Liver (tissue), 9 donors: ENCODE results near the gene STK17B. TPM values are rescaled to one million over a fixed set of nuclear protein-coding genes. Genes with fewer than 3 reads are reported as not detected.
"Not testable (repeated sequence)": the region's sequence is repeated elsewhere in the genome, so short reads cannot be mapped to it uniquely, and the experiment has no call there.

ENCODE experiments used
- DNase-seq: peaks from one replicate; pipeline ENCODE4 v3.0.0-alpha.2; 2017; ENCODE audit warnings: low spot score
- H3K27ac ChIP-seq, 2 donors: one replicate each; pipeline ENCODE4 v1.7.0; 2013; ENCODE audit warnings: inconsistent platforms in 2 of 2, low read length in 2 of 2, control low read depth in 1 of 2, low read depth in 1 of 2, mild to moderate bottlenecking in 1 of 2
- H3K27me3 ChIP-seq, 4 donors: one replicate each; pipeline versions ENCODE4 v1.6.1 to v1.7.0; 2013; ENCODE audit warnings: low read length in 3 of 4, inconsistent platforms in 1 of 4, mild to moderate bottlenecking in 1 of 4, moderate library complexity in 1 of 4; ENCODE audit not compliant: control insufficient read depth in 4 of 4, insufficient read depth in 4 of 4
- H3K36me3 ChIP-seq, 4 donors: one replicate each; pipeline versions ENCODE4 v1.6.1 to v1.7.0; 2013; ENCODE audit warnings: low read length in 3 of 4, mild to moderate bottlenecking in 3 of 4, low read depth in 1 of 4, moderate library complexity in 1 of 4; ENCODE audit not compliant: control insufficient read depth in 4 of 4, insufficient read depth in 3 of 4
- H3K4me1 ChIP-seq, 4 donors: one replicate each; pipeline versions ENCODE4 v1.6.1 to v1.7.0; 2013; ENCODE audit warnings: low read length in 3 of 4, mild to moderate bottlenecking in 3 of 4, moderate library complexity in 1 of 4; ENCODE audit not compliant: control insufficient read depth in 4 of 4, insufficient read depth in 4 of 4
- H3K4me3 ChIP-seq, 3 donors: one replicate each; pipeline versions ENCODE4 v1.6.1 to v1.7.0; 2013; ENCODE audit warnings: low read length in 3 of 3, control low read depth in 1 of 3, low read depth in 1 of 3, mild to moderate bottlenecking in 1 of 3
- H3K9ac ChIP-seq, 2 donors: one replicate each; pipeline ENCODE4 v1.7.0; 2013; ENCODE audit warnings: low read length in 2 of 2, mild to moderate bottlenecking in 2 of 2, moderate library complexity in 2 of 2, control low read depth in 1 of 2, low read depth in 1 of 2
- H3K9me3 ChIP-seq, 4 donors: one replicate each; pipeline versions ENCODE4 v1.6.1 to v1.7.0; 2013; ENCODE audit warnings: low read length in 3 of 4; ENCODE audit not compliant: control insufficient read depth in 4 of 4
- ATF3 ChIP-seq: IDR thresholded peaks from 2 replicates; pipeline ENCODE4 v1.6.1; 2016; ENCODE audit warnings: antibody characterized with exemption
- CTCF ChIP-seq: fragments of 150-350 bp; IDR thresholded peaks from 2 replicates; pipeline ENCODE4 v1.5.1; 2017; ENCODE audit warnings: improper control_type of control experiment, low read depth, low read length; ENCODE audit not compliant: missing input control
- FOXA1 ChIP-seq: IDR thresholded peaks from 2 replicates; pipeline ENCODE4 v1.6.1; 2016; ENCODE audit warnings: antibody characterized with exemption
- FOXA2 ChIP-seq: IDR thresholded peaks from 2 replicates; pipeline ENCODE4 v1.6.1; 2016; ENCODE audit warnings: antibody characterized with exemption
- GABPA ChIP-seq, 2 donors: IDR thresholded peaks in 1 of 2; conservative IDR thresholded peaks in 1 of 2; 2 replicates each; pipeline ENCODE4 v1.6.1; 2016; ENCODE audit warnings: antibody characterized with exemption in 2 of 2, mild to moderate bottlenecking in 1 of 2, moderate library complexity in 1 of 2
- HNF4A ChIP-seq, 2 donors: conservative IDR thresholded peaks; 2 replicates each; pipeline ENCODE4 v1.6.1; 2016; ENCODE audit warnings: antibody characterized with exemption in 2 of 2, mild to moderate bottlenecking in 2 of 2
- HNF4G ChIP-seq: IDR thresholded peaks from 2 replicates; pipeline ENCODE4 v1.6.1; 2016; ENCODE audit warnings: antibody characterized with exemption
- JUND ChIP-seq, 2 donors: IDR thresholded peaks; 2 replicates each; pipeline ENCODE4 v1.6.1; 2016; ENCODE audit warnings: antibody characterized with exemption in 2 of 2
- MAX ChIP-seq: IDR thresholded peaks from 2 replicates; pipeline ENCODE4 v1.6.1; 2016; ENCODE audit warnings: antibody characterized with exemption
- NR2F2 ChIP-seq: IDR thresholded peaks from 2 replicates; pipeline ENCODE4 v1.6.1; 2016; ENCODE audit warnings: antibody characterized with exemption
- RAD21 ChIP-seq, 2 donors: IDR thresholded peaks; 2 replicates each; pipeline ENCODE4 v1.6.1; 2016; ENCODE audit warnings: antibody characterized with exemption in 2 of 2, mild to moderate bottlenecking in 2 of 2
- REST ChIP-seq: IDR thresholded peaks from 2 replicates; pipeline ENCODE4 v1.6.1; 2016; ENCODE audit warnings: antibody characterized with exemption, mild to moderate bottlenecking
- RXRA ChIP-seq, 2 donors: IDR thresholded peaks; 2 replicates each; pipeline ENCODE4 v1.6.1; 2017 to 2018; ENCODE audit warnings: antibody characterized with exemption in 2 of 2, mild to moderate bottlenecking in 1 of 2
- TAF1 ChIP-seq: conservative IDR thresholded peaks from 2 replicates; pipeline ENCODE4 v1.6.1; 2016; ENCODE audit warnings: antibody characterized with exemption, mild to moderate bottlenecking
- YY1 ChIP-seq: IDR thresholded peaks from 2 replicates; pipeline ENCODE4 v1.6.1; 2016; ENCODE audit warnings: antibody characterized with exemption, mild to moderate bottlenecking
- ZBTB33 ChIP-seq: IDR thresholded peaks from 2 replicates; pipeline ENCODE4 v1.6.1; 2016; ENCODE audit warnings: antibody characterized with exemption
- WGBS: extraction: QIAGEN DNeasy Blood & Tissue Kit; methylation state at CpG from one replicate; pipeline ENCODE4 v1.1.7; 2013; 5-methylcytosine and 5-hydroxymethylcytosine counted together
- polyA plus RNA-seq, 2 donors: library from polyadenylated mRNA; stranded (reverse) in 1 of 2; unstranded in 1 of 2; fragments of 200-250 nt in 1 of 2; fragments of >200 nt in 1 of 2; fragmentation: Nextera tagmentation in 1 of 2; extraction: Ambion mirVana in 1 of 2; gene quantifications; one replicate each; pipeline versions ENCODE4 v1.2.1 to v1.2.3, GENCODE V29; 2013 to 2015
- total RNA-seq, 2 donors: library from RNA; depleted of rRNA; stranded (reverse); fragments of >200 nt; gene quantifications; one replicate each; pipeline ENCODE4 v1.2.3, GENCODE V29; 2014
- donor health status: healthy.
- donor health status: healthy.
- donor health status: healthy.
- donor health status: healthy.
- donor health status: healthy.

STK17B gene
- total and polyA plus RNA-seq, 4 donors = 1.0 to 21.8 (median 4.6) TPM

- Histone ChIP-seq H3K4me1 (no peaks in the 10 kb centered on the region), H3K4me3 (no peak overlapping the region), H3K27me3 (no peaks in the 10 kb centered on the region), H3K9me3 (no peaks in the 10 kb centered on the region), H3K36me3 (no peaks in the 10 kb centered on the region), H3K9ac (no peak overlapping the region), H3K27ac (no peak overlapping the region)
- 65% methylated on average over 4 of the region's 4 CpGs for WGBS
- TF ChIP-seq ATF3 (no peak), TAF1 (no peak), RAD21 (IDR thresholded peaks at IDR 0.05) (no peak), REST (no peak), HNF4A (conservative IDR thresholded peaks at IDR 0.05) (no peak), CTCF (no peak), GABPA (IDR thresholded peaks at IDR 0.05 in 1 of 2, conservative IDR thresholded peaks at IDR 0.05 in 1 of 2) (no peak), MAX (no peak), HNF4G (no peak), JUND (IDR thresholded peaks at IDR 0.05) (no peak), YY1 (no peak)
- no peak for DNase-seq
Measured at GRCh38 chr2:196096264-196096663, 75.1 kb downstream of the STK17B start.

GRCh38 chr2:196089448-196089847, 81.9 kb downstream of the STK17B start:
- not testable (repeated sequence) for H3K4me3 ChIP-seq, DNase-seq, H3K27ac ChIP-seq, H3K4me1 ChIP-seq, H3K36me3 ChIP-seq, H3K9me3 ChIP-seq, H3K9ac ChIP-seq, H3K27me3 ChIP-seq
- 78% methylated on average over 5 of the region's 5 CpGs for WGBS

- WGBS = 57% methylated on average over 2 of the region's 2 CpGs
- Histone ChIP-seq H3K27me3 (no peaks in the 10 kb centered on the region), H3K4me1 (no peaks in the 10 kb centered on the region), H3K4me3 (no peak overlapping the region), H3K27ac (no peak overlapping the region), H3K9ac (no peak overlapping the region), H3K36me3 (no peaks in the 10 kb centered on the region), H3K9me3 (no peaks in the 10 kb centered on the region)
- no peak for DNase-seq
- no peak for TF ChIP-seq FOXA2
- no peak for TF ChIP-seq ATF3
- no peak for TF ChIP-seq HNF4G
- peak in 1 of 2 donors; percentile 45 for TF ChIP-seq RXRA (IDR thresholded peaks at IDR 0.05)
- TF ChIP-seq HNF4A (conservative IDR thresholded peaks at IDR 0.05) = peak in 1 of 2 donors; percentile 46
- no peak for TF ChIP-seq RAD21 (IDR thresholded peaks at IDR 0.05)
- TF ChIP-seq ZBTB33 = no peak
- TF ChIP-seq NR2F2 = peak; percentile 45
- no peak for TF ChIP-seq FOXA1
Measured at GRCh38 chr2:196088203-196088602, 83.2 kb downstream of the STK17B start.
